H1 (cell line): ENCODE measurements around the gene TEX22. TPM values are rescaled to one million over a fixed set of nuclear protein-coding genes. Genes with fewer than 3 reads are reported as not detected.

Source experiments
- CHD7 ChIP-seq: fragments of 300-600 bp; sonication (generic); IDR thresholded peaks from 2 replicates; pipeline ENCODE4 v1.7.1; 2012; ENCODE audit warnings: low read length, moderate library complexity, mild to moderate bottlenecking, inconsistent platforms; ENCODE audit not compliant: insufficient replicate concordance
- polyA plus RNA-seq, 7 experiments: library from polyadenylated mRNA; depleted of rRNA in 3 of 7; stranded (reverse) in 5 of 7; unstranded in 2 of 7; fragments of >200 nt in 5 of 7; fragments of 200-250 nt in 2 of 7; gene quantifications; 1 replicate in 5 of 7; 2 replicates in 1 of 7; 4 replicates in 1 of 7; pipeline versions ENCODE4 v1.2.1 to v1.2.3, GENCODE V29; 2011 to 2013; ENCODE audit warnings: missing spikeins in 2 of 7, mixed read lengths in 2 of 7
- total RNA-seq: library from RNA; stranded (reverse); fragmentation: NEBNext Ultra II Directional; extraction: Animal tissue kit (Norgen Biotek cat#: 25700); gene quantifications from 2 replicates; pipeline ENCODE4 v1.2.1, GENCODE V29; 2021

TEX22 gene
- total and polyA plus RNA-seq, 2 of the 8 experiments (the other 6 are each of a cell fraction or from before 2014, with no cell fraction given) = 0.24 to 0.39 TPM

- TF ChIP-seq CHD7 = no peak
Measured at GRCh38 chr14:105455766-105456660, 57.7 kb downstream of the TEX22 start (continued).
